Activated naive CD4-positive, alpha-beta T cell treated with anti-CD3 and anti-CD28 coated beads, Interleukin-2, amount 50 U/mL, for 16 hours (primary cell): ENCODE data around the gene SPRR3.
"Not testable (repeated sequence)": the region's sequence is repeated elsewhere in the genome, so short reads cannot be mapped to it uniquely, and the experiment has no call there.

Experiments
- DNase-seq: peaks from one replicate; pipeline ENCODE4 v3.0.0-alpha.2; 2020

The SPRR3 gene

GRCh38 chr1:152986578-152986977 is 15.0 kb upstream of the SPRR3 start:
- no peak for DNase-seq

- DNase-seq, result no peak
Observed at GRCh38 chr1:152993186-152993585, 8.4 kb upstream of the SPRR3 start.

- DNase-seq, result no peak
Observed at GRCh38 chr1:152995842-152996241, 5.7 kb upstream of the SPRR3 start.

GRCh38 chr1:152996633-152997400 is 4.7 kb upstream of the SPRR3 start:
- DNase-seq, result no peak

- DNase-seq, result no peak
Observed at GRCh38 chr1:152997901-152998300, 3.6 kb upstream of the SPRR3 start.

GRCh38 chr1:152998476-152998875 is 3.1 kb upstream of the SPRR3 start:
- no peak for DNase-seq

- DNase-seq, result no peak
Observed at GRCh38 chr1:152999818-153000217, 1.7 kb upstream of the SPRR3 start.

GRCh38 chr1:153000294-153000693 is 1.3 kb upstream of the SPRR3 start:
- DNase-seq, result no peak

GRCh38 chr1:153011235-153011758 is 9.7 kb downstream of the SPRR3 start:
- not testable (repeated sequence) for DNase-seq

- DNase-seq, result not testable (repeated sequence)
Observed at GRCh38 chr1:153021829-153022228, 20.3 kb downstream of the SPRR3 start.

GRCh38 chr1:153022340-153022739 is 20.8 kb downstream of the SPRR3 start:
- not testable (repeated sequence) for DNase-seq

GRCh38 chr1:153023109-153023508 is 21.6 kb downstream of the SPRR3 start:
- no peak for DNase-seq

- no peak for DNase-seq
Observed at GRCh38 chr1:153024413-153024812, 22.9 kb downstream of the SPRR3 start.

- DNase-seq, result no peak
Observed at GRCh38 chr1:153025797-153026196, 24.2 kb downstream of the SPRR3 start.

GRCh38 chr1:153028766-153029165 is 27.2 kb downstream of the SPRR3 start:
- no peak for DNase-seq

GRCh38 chr1:153030895-153031294 is 29.3 kb downstream of the SPRR3 start, which contains the start of gene SPRR1B:
Gene SPRR1B, plus strand, starts transcription at chr1:153031203. Its CDS starts 1,143 bp downstream, at chr1:153032346.
- no peak for DNase-seq

- DNase-seq, result no peak
Observed at GRCh38 chr1:153032073-153032472, 30.5 kb downstream of the SPRR3 start.

GRCh38 chr1:153032677-153033308 is 31.2 kb downstream of the SPRR3 start:
- no peak for DNase-seq

GRCh38 chr1:153035211-153035610 is 33.7 kb downstream of the SPRR3 start:
- DNase-seq, result no peak

GRCh38 chr1:153040950-153041631 is 39.5 kb downstream of the SPRR3 start, which contains the start of gene SPRR2D:
Gene SPRR2D, minus strand, starts transcription at chr1:153041120. Its CDS starts 774 bp downstream, at chr1:153040346.
- DNase-seq, result no peak

- DNase-seq, result no peak
Observed at GRCh38 chr1:153049211-153049610, 47.7 kb downstream of the SPRR3 start.
